Measurements from ENCODE around the gene MYBBP1A. TPM values are rescaled to one million over a fixed set of nuclear protein-coding genes. Genes with fewer than 3 reads are reported as not detected.

MYBBP1A gene
- total and polyA plus RNA-seq, 9 donors: 12.7 to 71.4 (median 45.5) TPM

DNA sequence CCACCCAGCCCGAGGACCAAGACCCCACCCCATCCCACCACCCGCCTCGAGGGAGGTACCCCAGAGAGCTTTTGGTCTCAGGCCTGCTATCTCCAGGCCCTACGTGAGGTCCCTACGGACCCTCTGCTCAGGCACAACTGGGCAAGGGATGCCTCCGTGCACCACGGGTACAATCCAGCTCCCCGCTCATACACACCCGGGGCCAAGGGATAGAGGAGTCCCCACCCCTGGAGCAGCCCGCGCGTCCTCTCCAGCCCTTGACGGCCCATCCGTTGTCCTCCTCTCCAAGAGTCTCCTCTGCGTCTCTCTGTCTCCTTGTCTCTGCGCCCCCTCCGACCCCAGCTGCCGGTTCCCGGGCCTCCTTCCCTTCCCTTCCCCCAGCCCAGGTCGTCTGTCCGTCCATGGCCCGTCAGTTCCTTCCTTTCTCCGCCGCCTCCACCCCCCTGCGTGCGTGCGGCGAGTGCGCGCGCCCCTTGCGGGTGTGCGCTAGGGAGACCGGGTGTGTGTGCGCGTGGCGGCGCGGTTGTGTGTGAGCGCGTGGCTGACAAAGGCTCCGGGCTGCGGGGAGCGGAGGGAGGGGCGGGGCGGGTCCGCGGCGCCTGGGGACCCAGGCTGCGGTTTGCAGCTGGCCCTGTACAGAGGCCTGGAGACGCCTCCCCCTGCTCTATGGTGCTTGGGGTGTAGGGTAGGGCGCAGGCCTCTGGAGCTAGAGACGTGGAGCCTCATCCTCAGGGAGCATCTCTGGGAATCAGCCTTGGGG lies 55.6 kb downstream of the MYBBP1A start:
- no peaks in the 10 kb centered on the region for H3K9me3 ChIP-seq
- H3K36me3 ChIP-seq: no peaks in the 10 kb centered on the region
- WGBS, 3 donors: 1 to 2% (median 1%) methylated on average over 46 to 53 of the region's 53 CpGs
- no peak overlapping the region for H3K27ac ChIP-seq
- peak overlapping the region; percentile 30 for H3K4me3 ChIP-seq
- DNase-seq: no peak
- H3K4me1 ChIP-seq (ENCODE audit: insufficient read depth): peaks cover 11% of the 10 kb centered on the region
- intact Hi-C loops (cut with DNase I): loop anchor here in 1 of 4 donors (5.0 kb wide), 1 partner anchor 77 kb away; no protein-coding TSS in a partner anchor
- TF ChIP-seq, protein P1, sequence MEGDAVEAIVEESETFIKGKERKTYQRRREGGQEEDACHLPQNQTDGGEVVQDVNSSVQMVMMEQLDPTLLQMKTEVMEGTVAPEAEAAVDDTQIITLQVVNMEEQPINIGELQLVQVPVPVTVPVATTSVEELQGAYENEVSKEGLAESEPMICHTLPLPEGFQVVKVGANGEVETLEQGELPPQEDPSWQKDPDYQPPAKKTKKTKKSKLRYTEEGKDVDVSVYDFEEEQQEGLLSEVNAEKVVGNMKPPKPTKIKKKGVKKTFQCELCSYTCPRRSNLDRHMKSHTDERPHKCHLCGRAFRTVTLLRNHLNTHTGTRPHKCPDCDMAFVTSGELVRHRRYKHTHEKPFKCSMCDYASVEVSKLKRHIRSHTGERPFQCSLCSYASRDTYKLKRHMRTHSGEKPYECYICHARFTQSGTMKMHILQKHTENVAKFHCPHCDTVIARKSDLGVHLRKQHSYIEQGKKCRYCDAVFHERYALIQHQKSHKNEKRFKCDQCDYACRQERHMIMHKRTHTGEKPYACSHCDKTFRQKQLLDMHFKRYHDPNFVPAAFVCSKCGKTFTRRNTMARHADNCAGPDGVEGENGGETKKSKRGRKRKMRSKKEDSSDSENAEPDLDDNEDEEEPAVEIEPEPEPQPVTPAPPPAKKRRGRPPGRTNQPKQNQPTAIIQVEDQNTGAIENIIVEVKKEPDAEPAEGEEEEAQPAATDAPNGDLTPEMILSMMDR (IDR thresholded peaks at IDR 0.05): no peak
- TF ChIP-seq EP300 (IDR thresholded peaks at IDR 0.05) (no peak), POLR2A (IDR thresholded peaks at IDR 0.05) (no peak)
- H3K27me3 ChIP-seq: no peaks in the 10 kb centered on the region

DNA sequence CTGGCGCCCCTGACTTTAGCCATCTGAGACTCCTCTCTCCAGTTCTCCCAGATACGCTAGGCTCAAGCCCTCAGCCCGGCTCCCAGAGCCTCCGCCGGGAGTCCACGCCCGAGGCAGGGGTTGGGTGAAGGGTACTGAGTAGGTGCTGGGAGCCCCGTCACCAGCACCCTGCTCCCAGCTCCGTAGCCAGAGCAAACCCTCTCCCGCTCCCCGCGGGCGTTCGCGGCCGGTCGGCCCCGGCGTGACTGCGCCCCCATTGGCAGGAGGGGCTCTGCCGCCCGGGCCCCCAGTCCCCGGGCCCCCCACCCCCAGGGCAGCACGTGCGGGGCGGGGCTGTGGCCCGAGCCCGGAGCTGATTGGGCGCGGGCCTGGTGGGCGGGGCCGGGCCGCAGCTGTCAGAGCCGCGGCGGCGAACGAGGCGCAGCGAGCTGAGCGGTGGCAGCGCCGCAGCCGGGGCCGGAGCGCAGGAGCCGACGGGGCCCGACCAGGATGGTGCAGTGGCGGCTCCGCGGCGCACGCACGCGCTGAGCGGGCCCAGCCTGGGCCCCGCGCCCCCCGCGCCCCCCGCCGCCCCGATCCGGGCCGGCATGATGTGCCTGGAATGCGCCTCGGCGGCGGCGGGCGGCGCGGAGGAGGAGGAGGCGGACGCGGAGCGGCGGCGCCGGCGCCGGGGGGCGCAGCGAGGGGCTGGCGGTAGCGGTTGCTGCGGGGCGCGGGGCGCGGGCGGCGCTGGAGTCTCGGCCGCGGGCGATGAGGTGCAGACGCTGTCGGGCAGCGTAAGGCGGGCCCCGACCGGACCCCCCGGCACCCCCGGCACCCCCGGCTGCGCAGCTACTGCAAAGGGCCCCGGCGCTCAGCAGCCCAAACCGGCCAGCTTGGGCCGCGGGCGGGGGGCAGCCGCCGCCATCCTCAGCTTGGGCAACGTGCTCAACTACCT lies 56.5 kb downstream of the MYBBP1A start, which contains the start of gene SPNS2:
Gene SPNS2 (plus strand): TSS at position 421 of the 937 bp plus-strand sequence. CDS start 167 bp downstream, at position 588.
- H3K36me3 ChIP-seq: no peaks in the 10 kb centered on the region
- peak within 1 kb of the TSS; percentile 30 for H3K4me3 ChIP-seq
- no peaks in the 10 kb centered on the region for H3K27me3 ChIP-seq
- WGBS, 3 donors: 1 to 2% (median 1%) methylated on average over 42 to 117 of the region's 117 CpGs
- H3K9me3 ChIP-seq: no peaks in the 10 kb centered on the region
- no peak for TF ChIP-seq EP300 (IDR thresholded peaks at IDR 0.05)
- TF ChIP-seq POLR2A (IDR thresholded peaks at IDR 0.05): no peak
- TF ChIP-seq, protein P1 (IDR thresholded peaks at IDR 0.05): no peak
- peak; percentile 28 to 74 (median 47) for DNase-seq
- peaks cover 11% of the 10 kb centered on the region for H3K4me1 ChIP-seq (ENCODE audit: insufficient read depth)
- intact Hi-C loops (cut with DNase I): loop anchor here in 1 of 4 donors (5.0 kb wide), 1 partner anchor 76 kb away; no protein-coding TSS in a partner anchor
- no peak within 1 kb of the TSS for H3K27ac ChIP-seq

DNA sequence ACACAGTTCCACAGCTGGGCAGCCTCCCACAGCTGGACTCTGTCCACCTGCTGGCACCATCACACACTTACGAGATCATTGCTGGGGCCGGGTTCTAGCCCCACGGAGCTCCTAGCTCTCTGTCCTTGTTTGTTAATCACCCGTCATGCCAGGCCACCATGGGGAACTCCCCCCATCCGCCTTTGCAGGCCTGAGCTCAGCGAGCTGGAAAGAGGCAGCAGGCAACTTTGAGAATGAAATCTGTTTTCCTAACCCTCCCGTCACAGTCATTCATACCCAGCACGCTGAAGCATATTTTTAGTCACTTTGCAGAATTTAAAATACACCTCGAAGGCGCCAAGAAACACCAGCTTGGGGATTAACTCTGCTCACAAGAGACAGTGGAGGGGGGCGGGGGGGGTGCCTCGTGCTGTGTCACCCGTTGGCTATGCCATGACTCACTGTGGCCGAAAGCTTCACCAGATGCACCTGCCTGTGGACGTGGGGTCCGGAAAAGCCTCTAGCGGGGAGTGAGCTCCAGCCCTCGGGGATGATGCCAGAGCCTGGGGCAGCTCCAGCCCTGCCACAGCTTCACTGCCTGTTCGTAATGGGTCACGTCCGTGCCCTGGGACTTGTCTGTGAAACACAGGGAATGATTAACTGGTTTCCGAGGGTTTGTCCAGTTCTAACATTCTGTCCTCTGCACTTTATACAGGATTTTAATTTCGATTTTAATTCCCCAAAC lies 57.9 kb downstream of the MYBBP1A start:
- Histone ChIP-seq H3K36me3 (no peaks in the 10 kb centered on the region), H3K27ac (no peak overlapping the region), H3K4me1 (ENCODE audit: insufficient read depth) (peaks cover 11% of the 10 kb centered on the region), H3K4me3 (no peak overlapping the region), H3K9me3 (no peaks in the 10 kb centered on the region), H3K27me3 (no peaks in the 10 kb centered on the region)
- no peak for TF ChIP-seq POLR2A (IDR thresholded peaks at IDR 0.05)
- TF ChIP-seq, protein P1 (IDR thresholded peaks at IDR 0.05): no peak
- no peak for TF ChIP-seq EP300 (IDR thresholded peaks at IDR 0.05)
- DNase-seq: no peak
- intact Hi-C loops (cut with DNase I): loop anchor here in 1 of 4 donors (5.0 kb wide), 1 partner anchor 75 kb away; no protein-coding TSS in a partner anchor
- WGBS, 3 donors: 48 to 60% (median 58%) methylated on average over 23 of the region's 23 CpGs
